HG03439 (cell line): ENCODE measurements around the gene LILRB2.
"Not testable (repeated sequence)": the region's sequence is repeated elsewhere in the genome, so short reads cannot be mapped to it uniquely, and the experiment has no call there.

Source experiments
- ATAC-seq: cut with Tn5 transposase; IDR thresholded peaks from one replicate; pipeline ENCODE4 v1.9.1; 2021; ENCODE audit warnings: mild to moderate bottlenecking, moderate library complexity; ENCODE audit not compliant: unreplicated experiment

LILRB2 gene

GRCh38 chr19:54275951-54276350 is 5.0 kb downstream of the LILRB2 start:
- ATAC-seq: no peak

- not testable (repeated sequence) for ATAC-seq
These were observed 6.4 kb downstream of the LILRB2 start for GRCh38 chr19:54274516-54274915.

- no peak for ATAC-seq
These were observed 7.1 kb downstream of the LILRB2 start for GRCh38 chr19:54273821-54274220.

GRCh38 chr19:54272181-54272580 is 8.7 kb downstream of the LILRB2 start:
- ATAC-seq: not testable (repeated sequence)

- ATAC-seq: not testable (repeated sequence)
These were observed 9.3 kb downstream of the LILRB2 start for GRCh38 chr19:54271587-54271986.

GRCh38 chr19:54271106-54271505 is 9.8 kb downstream of the LILRB2 start:
- no peak for ATAC-seq

- no peak for ATAC-seq
These were observed 12.0 kb downstream of the LILRB2 start for GRCh38 chr19:54268936-54269335.

- ATAC-seq: no peak
These were observed 14.8 kb downstream of the LILRB2 start for GRCh38 chr19:54266133-54266532.

- no peak for ATAC-seq
These were observed 18.4 kb downstream of the LILRB2 start for GRCh38 chr19:54262470-54262869.

- ATAC-seq: no peak
These were observed 18.8 kb downstream of the LILRB2 start for GRCh38 chr19:54262066-54262465.

GRCh38 chr19:54257116-54257480 is 23.8 kb downstream of the LILRB2 start, which contains the start of gene LILRB5:
TSS of gene LILRB5 (minus strand) at chr19:54257273. CDS start at chr19:54257193, 80 bp downstream.
- no peak for ATAC-seq

- no peak for ATAC-seq
These were observed 24.4 kb downstream of the LILRB2 start for GRCh38 chr19:54256250-54257115.

GRCh38 chr19:54255105-54255775 is 25.7 kb downstream of the LILRB2 start:
- ATAC-seq: no peak

GRCh38 chr19:54254195-54254906 is 26.6 kb downstream of the LILRB2 start:
- no peak for ATAC-seq

GRCh38 chr19:54253331-54254194 is 27.3 kb downstream of the LILRB2 start:
- no peak for ATAC-seq

- ATAC-seq: no peak
These were observed 28.1 kb downstream of the LILRB2 start for GRCh38 chr19:54252845-54253244.

- no peak for ATAC-seq
These were observed 28.7 kb downstream of the LILRB2 start for GRCh38 chr19:54252243-54252642.

GRCh38 chr19:54248016-54248601 is 32.8 kb downstream of the LILRB2 start:
- ATAC-seq: no peak

- ATAC-seq: no peak
These were observed 33.6 kb downstream of the LILRB2 start for GRCh38 chr19:54247106-54247930.
